Left lung (tissue), 10 donors: Measurements from ENCODE around the gene FN1. TPM values are rescaled to one million over a fixed set of nuclear protein-coding genes. Genes with fewer than 3 reads are reported as not detected.

Experiments used
- ATAC-seq: fragments of 200-7000 bp; cut with Tn5 transposase; one replicate; pipeline ENCODE4 v1.9.1; 2020; ENCODE audit warnings: moderate library complexity
- DNase-seq, 4 donors: peaks; one replicate each; pipeline ENCODE4 v3.0.0-alpha.2; 2013 to 2020
- H3K27ac ChIP-seq, 2 donors: fragments of 200-600 bp; sonication (generic) in 1 of 2; one replicate each; pipeline versions ENCODE4 v1.5.0 to v1.8.0; 2020 to 2021
- H3K27me3 ChIP-seq, 2 donors: fragments of 200-600 bp; sonication (generic) in 1 of 2; one replicate each; pipeline versions ENCODE4 v1.5.0 to v1.8.0; 2020 to 2021
- H3K36me3 ChIP-seq, 2 donors: fragments of 200-600 bp; sonication (generic) in 1 of 2; one replicate each; pipeline versions ENCODE4 v1.5.0 to v1.8.0; 2020 to 2021
- H3K4me1 ChIP-seq, 2 donors: fragments of 200-600 bp; one replicate each; pipeline ENCODE4 v1.8.0; 2021
- H3K4me3 ChIP-seq, 2 donors: fragments of 200-600 bp; sonication (generic) in 1 of 2; one replicate each; pipeline versions ENCODE4 v1.5.0 to v1.8.0; 2020 to 2021; ENCODE audit warnings: mild to moderate bottlenecking in 1 of 2
- H3K9me3 ChIP-seq, 2 donors: fragments of 200-600 bp; sonication (generic) in 1 of 2; one replicate each; pipeline versions ENCODE4 v1.5.0 to v1.8.0; 2020 to 2021
- intact Hi-C, 2 donors: fragments of 100-400 bp; cut with DNase I; formaldehyde crosslinking; loops; one replicate each; pipeline versions ENCODE4 v1.11.2 to v1.14.2; 2022
- polyA plus RNA-seq, 6 donors: library from polyadenylated mRNA; unstranded; fragments of 120-200 nt; gene quantifications; one replicate each; pipeline ENCODE4 v1.2.1, GENCODE V29; 2013; ENCODE audit not compliant: insufficient read length in 6 of 6
- total RNA-seq, 2 donors: library from RNA; stranded (reverse); fragmentation: NEBNext Ultra II Directional; extraction: Animal tissue kit (Norgen Biotek cat#: 25700); gene quantifications; one replicate each; pipeline ENCODE4 v1.2.1, GENCODE V29; 2021
- TF ChIP-seq, protein P1 (sequence below), 2 donors: fragments of 200-600 bp; sonication (generic) in 1 of 2; IDR thresholded peaks; one replicate each; pipeline versions ENCODE4 v1.5.0 to v1.8.0; 2021; ENCODE audit warnings: antibody characterized with exemption in 2 of 2
- donor health status: DM: no; HTN: yes; CAD: no.
- donor health status: DM: no; HTN: no; CAD: no.

Gene FN1
- total and polyA plus RNA-seq, 8 donors, result 1,663 to 3,073 (median 1,855) TPM

DNA sequence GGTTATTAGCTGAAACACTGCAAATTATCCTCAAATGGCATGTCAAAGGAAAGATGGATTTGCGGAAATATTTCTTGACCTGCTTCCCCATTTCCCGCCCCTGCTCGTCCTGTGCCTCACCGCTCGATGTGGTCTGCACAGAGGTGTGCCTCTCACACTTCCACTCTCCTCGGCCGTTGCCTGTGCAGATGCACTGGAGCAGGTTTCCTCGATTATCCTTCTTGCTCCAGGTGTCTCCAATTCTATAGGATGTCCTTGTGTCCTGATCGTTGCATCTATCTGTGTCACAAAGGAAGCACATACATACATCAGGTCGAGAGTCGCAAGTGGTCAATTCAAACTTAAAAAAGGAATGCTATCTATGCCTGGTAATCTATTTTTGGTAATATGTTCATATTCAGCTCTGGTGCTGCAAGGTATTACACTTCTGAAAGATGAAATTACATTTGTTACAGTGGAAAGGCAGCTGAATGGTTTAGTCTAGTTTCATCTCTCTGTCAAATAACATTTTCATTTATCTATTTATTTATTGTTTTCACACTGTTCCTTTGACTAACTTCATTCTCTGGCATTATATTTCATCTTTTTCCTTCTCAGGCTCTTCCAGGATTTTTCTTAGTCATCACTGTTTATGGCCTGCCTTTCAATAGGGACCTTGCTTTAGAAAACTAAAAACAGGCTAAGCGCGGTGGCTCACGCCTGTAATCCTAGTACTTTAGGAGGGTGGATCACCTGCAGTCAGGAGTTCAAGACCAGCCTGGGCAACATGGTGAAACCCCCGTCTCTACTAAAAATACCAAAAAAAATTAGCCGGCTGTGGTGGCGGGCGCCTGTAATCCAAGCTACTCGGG lies 7.6 kb downstream of the FN1 start:
- DNase-seq (peak in 1 of 4 donors; percentile 61), ATAC-seq (no peak)
- Histone ChIP-seq H3K4me1 (peaks cover 2 to 13% of the 10 kb centered on the region in 2 donors), H3K27me3 (peaks cover 0 to 4% of the 10 kb centered on the region in 2 donors), H3K4me3 (no peak overlapping the region), H3K36me3 (peaks cover 0 to 39% of the 10 kb centered on the region in 2 donors), H3K9me3 (no peaks in the 10 kb centered on the region), H3K27ac (no peak overlapping the region)
- intact Hi-C loops, result no loop called here
- TF ChIP-seq, protein P1, sequence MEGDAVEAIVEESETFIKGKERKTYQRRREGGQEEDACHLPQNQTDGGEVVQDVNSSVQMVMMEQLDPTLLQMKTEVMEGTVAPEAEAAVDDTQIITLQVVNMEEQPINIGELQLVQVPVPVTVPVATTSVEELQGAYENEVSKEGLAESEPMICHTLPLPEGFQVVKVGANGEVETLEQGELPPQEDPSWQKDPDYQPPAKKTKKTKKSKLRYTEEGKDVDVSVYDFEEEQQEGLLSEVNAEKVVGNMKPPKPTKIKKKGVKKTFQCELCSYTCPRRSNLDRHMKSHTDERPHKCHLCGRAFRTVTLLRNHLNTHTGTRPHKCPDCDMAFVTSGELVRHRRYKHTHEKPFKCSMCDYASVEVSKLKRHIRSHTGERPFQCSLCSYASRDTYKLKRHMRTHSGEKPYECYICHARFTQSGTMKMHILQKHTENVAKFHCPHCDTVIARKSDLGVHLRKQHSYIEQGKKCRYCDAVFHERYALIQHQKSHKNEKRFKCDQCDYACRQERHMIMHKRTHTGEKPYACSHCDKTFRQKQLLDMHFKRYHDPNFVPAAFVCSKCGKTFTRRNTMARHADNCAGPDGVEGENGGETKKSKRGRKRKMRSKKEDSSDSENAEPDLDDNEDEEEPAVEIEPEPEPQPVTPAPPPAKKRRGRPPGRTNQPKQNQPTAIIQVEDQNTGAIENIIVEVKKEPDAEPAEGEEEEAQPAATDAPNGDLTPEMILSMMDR (IDR thresholded peaks at IDR 0.05), result no peak

DNA sequence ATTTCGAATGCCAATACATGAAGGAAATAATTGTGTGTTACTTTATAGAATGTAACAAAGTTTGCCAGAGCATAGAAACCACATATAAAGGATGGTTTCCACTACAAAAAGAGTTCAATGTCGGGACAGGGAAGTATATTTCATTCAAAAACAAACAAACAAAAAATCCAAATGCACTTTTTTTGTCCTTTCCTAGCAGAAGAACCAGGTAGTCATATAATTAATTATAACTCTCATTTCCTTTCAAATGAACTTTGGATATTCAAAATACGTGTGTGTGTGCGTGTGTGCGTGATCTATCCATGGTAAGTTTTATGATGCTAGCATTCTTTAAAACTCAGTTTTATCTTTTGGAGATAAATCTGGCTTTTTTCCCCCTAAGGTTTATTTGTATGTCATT lies 8.3 kb downstream of the FN1 start:
- intact Hi-C loops, result no loop called here
- Histone ChIP-seq H3K27ac (no peak overlapping the region), H3K4me3 (no peak overlapping the region), H3K36me3 (peaks cover 0 to 41% of the 10 kb centered on the region in 2 donors), H3K4me1 (peaks cover 3 to 13% of the 10 kb centered on the region in 2 donors), H3K9me3 (no peaks in the 10 kb centered on the region), H3K27me3 (no peaks in the 10 kb centered on the region)
- ATAC-seq (no peak), DNase-seq (no peak)
- TF ChIP-seq, protein P1 (IDR thresholded peaks at IDR 0.05), result no peak

DNA sequence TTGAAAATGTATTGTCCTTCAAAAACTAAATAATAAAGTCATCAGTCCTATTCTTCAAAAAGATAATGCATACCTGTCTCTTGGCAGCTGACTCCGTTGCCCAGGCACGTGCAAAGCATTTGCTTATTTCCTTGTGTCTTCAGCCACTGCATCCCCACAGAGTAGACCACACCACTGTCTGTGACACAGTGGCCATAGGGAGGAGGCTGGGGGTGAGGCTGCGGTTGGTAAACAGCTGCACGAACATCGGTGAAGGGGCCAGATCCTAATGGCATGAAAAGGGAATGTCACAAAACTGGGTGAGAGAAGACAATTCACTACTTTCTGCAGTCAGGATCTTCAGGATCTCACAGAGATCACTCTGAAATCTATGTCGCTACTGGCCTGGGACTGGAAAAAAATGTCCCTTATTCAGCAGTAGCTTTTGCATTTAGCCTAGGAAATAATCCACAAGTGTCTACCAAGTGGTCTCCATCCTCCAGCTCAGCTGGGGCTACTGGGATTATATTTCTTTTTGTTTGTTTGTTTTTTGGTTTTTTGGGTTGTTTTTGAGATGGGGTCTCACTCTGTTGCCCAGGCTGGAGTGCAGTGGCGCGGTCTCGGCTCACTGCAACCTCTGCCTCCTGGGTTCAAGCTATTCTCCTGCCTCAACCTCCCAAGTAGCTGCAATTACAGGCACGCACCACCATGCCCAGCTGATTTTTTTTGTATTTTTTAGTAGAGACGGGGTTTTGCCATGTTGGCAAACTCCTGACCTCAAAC lies 10.7 kb downstream of the FN1 start:
- DNase-seq (no peak), ATAC-seq (peak; percentile 17)
- H3K4me1 ChIP-seq, result peaks cover 3% of the 10 kb centered on the region in 2 donors
- TF ChIP-seq, protein P1 (IDR thresholded peaks at IDR 0.05), result no peak
- H3K27ac ChIP-seq, result no peak overlapping the region
- intact Hi-C loops, result no loop called here
- H3K9me3 ChIP-seq, result no peaks in the 10 kb centered on the region
- H3K36me3 ChIP-seq, result peaks cover 0 to 52% of the 10 kb centered on the region in 2 donors
- H3K4me3 ChIP-seq, result no peak overlapping the region
- H3K27me3 ChIP-seq, result no peaks in the 10 kb centered on the region

DNA sequence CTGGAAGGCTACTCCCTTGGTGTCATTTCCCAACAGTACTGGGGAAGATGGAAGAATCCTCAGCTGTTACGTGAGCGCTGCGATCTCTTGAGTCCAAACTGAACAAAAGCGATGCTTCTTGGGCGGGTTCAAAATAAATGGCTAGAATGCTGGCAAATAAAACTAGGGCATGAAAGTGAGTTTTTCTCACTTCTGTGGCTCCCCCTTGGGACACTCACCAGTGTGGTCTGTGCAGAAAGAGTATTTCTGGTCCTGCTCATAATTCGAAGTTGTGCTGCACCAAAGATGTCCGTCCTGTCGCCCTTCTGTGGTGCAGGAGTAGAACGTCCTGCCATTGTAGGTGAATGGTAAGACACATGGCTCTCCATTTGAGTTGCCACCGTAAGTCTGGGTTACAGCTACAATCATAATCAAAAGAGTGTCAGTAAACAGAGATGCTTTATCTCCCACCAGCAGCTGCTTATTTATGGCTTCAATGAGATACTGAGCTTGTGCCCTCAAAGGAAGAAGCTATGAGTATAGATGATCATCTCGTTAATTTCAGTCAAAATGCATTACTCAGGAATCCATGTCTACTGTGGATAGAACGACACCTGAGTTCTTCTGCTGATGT lies 11.8 kb downstream of the FN1 start:
- TF ChIP-seq, protein P1 (IDR thresholded peaks at IDR 0.05), result no peak
- Histone ChIP-seq H3K9me3 (no peaks in the 10 kb centered on the region), H3K27ac (no peak overlapping the region), H3K4me1 (peaks cover 7% of the 10 kb centered on the region in 2 donors), H3K27me3 (no peaks in the 10 kb centered on the region), H3K36me3 (peaks cover 0 to 52% of the 10 kb centered on the region in 2 donors), H3K4me3 (no peak overlapping the region)
- DNase-seq, result no peak
- intact Hi-C loops, result no loop called here
- no peak for ATAC-seq
